ENCODE data around the gene PRKACA.
A peak's percentile ranks its signal among the peaks of the same experiment; 100 is the strongest.

Gene PRKACA

DNA sequence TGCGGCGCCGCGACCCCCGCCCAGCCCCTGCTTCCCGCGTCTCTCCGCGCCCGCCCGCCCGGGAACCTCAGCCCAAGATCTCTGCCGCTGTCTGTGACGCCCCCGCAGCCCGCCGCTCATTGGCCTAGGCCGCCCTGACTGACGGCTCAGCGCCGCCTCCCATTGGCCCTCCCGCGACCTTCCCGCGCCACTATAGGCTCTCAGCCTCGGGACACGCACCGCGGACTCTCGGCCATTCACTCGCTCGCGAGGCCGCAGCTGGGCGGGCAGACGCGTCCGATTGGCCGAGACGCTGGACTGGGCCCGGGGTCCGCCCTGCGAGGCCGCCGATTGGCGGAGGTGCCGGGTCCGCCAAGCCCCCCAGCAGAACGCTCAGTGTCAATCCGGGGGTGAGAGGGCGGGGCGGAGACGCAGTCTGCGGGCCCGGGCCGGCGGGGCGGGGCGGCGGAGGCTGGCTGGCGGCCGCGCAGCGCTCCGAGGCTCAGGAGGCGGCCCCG, at the start of gene PRKACA:
PRKACA (minus strand) TSS at position 95 of the 497 bp plus-strand sequence. CDS start 215 bp downstream, outside the sequence.
- ChIA-PET CTCF (no interaction called here), POLR2A (ENCODE audit: low non-redundant PET) (no interaction called here)
- H3K27ac ChIP-seq, result peak within 1 kb of the TSS; percentile 98
- peak; percentile 99 for DNase-seq (ENCODE audit: low spot score)
- TF ChIP-seq, protein P1, sequence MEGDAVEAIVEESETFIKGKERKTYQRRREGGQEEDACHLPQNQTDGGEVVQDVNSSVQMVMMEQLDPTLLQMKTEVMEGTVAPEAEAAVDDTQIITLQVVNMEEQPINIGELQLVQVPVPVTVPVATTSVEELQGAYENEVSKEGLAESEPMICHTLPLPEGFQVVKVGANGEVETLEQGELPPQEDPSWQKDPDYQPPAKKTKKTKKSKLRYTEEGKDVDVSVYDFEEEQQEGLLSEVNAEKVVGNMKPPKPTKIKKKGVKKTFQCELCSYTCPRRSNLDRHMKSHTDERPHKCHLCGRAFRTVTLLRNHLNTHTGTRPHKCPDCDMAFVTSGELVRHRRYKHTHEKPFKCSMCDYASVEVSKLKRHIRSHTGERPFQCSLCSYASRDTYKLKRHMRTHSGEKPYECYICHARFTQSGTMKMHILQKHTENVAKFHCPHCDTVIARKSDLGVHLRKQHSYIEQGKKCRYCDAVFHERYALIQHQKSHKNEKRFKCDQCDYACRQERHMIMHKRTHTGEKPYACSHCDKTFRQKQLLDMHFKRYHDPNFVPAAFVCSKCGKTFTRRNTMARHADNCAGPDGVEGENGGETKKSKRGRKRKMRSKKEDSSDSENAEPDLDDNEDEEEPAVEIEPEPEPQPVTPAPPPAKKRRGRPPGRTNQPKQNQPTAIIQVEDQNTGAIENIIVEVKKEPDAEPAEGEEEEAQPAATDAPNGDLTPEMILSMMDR (conservative IDR thresholded peaks at IDR 0.05; ENCODE audit: low read depth), result no peak

DNA sequence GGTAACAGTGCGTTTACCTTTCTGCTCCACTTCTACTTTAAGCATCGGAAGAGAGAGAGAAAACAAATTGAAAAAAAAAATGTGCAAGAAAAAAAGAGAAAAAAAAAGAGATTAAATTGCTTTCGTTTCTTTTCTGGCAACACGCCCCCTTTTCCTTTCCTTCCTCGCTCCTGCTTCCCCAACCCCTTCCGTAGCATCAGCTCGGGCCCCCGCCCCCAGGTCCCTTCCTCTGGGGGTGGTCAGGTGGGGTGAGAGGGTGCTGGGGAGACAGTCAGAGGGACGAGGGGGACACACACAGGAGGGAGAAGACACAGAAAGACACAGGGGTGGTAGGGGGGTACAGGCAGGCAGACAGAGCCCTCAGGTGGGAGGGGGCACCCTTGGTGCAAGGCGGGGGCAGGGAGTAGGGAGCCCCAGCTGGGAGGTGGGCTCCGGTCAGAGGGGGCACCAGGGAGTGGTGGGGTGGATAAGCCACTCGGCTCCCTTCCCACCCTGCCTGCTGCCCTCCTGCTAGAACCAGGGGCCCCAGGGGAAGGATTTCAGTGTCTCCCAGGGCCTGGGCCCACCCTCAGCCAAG, 49.5 kb upstream of the PRKACA start:
- no peak for DNase-seq (ENCODE audit: low spot score)
- CTCF ChIA-PET, result no interaction called here
- POLR2A ChIA-PET (ENCODE audit: low non-redundant PET), result no interaction called here
- TF ChIP-seq, protein P1 (conservative IDR thresholded peaks at IDR 0.05; ENCODE audit: low read depth), result no peak
- no peak overlapping the region for H3K27ac ChIP-seq

DNA sequence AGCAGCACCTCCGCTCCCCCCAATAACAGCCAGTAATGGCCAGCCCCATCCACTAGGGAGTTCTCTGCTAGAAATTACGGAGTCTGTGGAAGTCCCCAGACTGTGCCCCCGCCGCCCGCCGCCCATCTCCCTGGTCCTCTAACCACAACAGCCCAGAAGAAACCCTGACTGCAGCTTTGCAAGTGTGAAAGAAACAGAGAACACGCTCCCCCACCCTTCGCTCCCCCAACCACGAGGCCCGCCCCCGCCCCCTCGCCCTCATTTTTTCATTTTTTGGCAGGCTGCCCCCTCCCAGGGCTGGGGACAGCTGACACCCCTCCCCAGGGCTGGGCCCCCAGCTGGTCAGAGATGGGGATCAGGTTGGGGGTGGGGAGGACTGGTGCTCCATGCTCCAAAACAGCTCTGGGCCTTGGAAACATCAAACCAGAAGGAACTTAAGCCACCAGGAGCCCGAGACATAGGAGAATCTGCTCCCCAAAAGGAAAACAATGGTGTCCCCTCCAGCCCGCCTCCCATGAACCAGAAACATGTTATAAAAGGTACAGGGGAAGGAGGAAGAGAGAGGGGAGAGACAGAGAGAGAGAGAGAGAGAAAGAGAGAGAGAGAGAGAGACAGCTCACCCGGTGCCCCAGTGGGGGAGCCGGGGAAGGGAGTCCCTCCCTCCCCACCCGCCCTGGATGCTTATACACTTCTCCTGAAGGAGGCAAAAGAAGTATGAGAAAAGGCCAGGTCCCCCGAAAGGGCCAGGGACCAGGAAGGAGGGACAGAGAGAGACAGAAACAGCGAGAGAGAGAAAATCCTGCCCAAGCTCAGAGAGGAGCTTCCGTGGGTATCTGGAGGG, 48.6 kb upstream of the PRKACA start:
- TF ChIP-seq, protein P1 (conservative IDR thresholded peaks at IDR 0.05; ENCODE audit: low read depth), result no peak
- no peak for DNase-seq (ENCODE audit: low spot score)
- no peak overlapping the region for H3K27ac ChIP-seq
- POLR2A ChIA-PET (ENCODE audit: low non-redundant PET), result no interaction called here
- CTCF ChIA-PET, result interaction anchor here (0.7 kb wide), 1 partner anchor 10 kb away, joined by 3 read pairs; no protein-coding TSS in a partner anchor

DNA sequence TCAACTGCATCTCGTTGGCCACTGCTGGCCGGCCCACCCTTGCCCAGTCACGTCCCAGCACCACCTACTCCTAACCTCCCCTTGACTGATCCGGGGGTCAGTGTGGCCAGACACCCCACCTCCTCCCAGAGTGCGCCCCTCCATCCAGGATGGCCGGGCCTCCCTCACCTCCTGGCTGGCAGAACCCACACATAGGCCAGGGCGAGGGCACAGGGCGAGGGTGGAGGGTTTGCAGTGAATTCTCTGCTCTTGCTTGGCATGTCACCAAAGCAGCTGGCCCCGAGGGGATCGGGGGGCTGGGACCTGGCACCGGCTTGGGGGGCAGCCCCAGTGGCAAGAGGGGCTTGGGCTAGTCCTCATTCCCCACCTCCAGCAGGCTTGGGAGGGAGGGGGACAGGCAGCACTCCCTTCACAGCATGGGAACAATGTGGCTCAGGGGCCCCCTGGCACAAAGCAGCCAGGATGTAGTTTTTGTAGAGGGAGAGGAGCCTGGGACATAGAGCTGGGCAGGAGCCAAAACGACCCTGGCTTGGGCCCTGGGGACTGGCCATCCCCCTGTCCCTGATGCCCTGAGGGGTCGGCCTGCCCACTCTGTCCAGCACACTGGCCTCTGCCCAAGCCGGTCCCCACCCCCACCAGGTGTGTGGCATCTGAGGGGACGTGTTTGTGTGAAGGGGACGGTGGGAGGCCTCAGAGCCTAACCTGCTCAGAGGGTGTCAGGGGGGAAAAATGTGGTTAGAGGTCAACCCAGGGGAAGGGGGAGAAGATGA, 47.3 kb upstream of the PRKACA start:
- H3K27ac ChIP-seq, result no peak overlapping the region
- ChIA-PET POLR2A (ENCODE audit: low non-redundant PET) (no interaction called here), CTCF (no interaction called here)
- TF ChIP-seq, protein P1 (conservative IDR thresholded peaks at IDR 0.05; ENCODE audit: low read depth), result no peak
- DNase-seq (ENCODE audit: low spot score), result no peak

DNA sequence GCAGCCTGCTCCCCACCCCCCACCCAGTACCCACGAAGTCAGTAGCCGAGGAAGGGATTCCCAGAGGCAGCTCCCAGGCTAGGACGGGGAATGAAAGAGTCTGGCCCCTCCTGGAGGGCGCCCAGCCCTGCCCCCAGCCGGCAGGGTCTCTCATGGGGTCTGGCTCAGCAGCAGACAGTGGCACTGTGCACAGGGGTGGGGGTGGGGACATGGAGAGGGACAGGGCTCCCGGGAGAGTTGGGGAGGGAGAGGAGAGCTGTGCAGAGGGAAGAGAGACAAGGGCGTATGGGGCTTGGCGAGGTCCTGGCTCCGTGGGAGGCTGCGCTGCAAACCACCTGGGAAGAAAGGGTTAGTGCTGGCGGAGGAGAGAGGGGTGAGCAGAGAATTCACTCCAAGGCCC, 46.5 kb upstream of the PRKACA start:
- POLR2A ChIA-PET (ENCODE audit: low non-redundant PET), result no interaction called here

DNA sequence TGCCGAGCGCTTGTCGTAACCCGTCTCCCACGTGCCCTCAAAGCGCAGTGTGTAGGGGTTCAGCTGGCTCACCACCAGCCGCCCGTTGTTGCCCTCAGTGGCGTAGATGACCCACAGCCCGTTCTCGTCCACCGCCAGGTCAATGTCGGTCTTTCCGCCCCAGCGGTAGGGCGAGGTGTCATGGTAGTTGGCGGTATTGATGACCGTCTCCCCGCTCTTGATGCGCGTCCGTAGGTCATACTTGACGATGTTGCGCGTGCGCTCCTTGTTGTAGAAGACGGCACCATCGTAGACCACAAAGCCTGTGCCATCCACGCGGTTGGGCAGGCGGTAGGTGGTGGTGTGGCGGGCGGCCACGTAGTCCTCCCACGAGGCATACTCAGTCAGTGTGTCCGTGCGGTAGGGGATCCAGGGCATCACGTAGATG, 45.3 kb upstream of the PRKACA start:
- H3K27ac ChIP-seq, result no peak overlapping the region
- TF ChIP-seq, protein P1 (conservative IDR thresholded peaks at IDR 0.05; ENCODE audit: low read depth), result no peak
- ChIA-PET CTCF (no interaction called here), POLR2A (ENCODE audit: low non-redundant PET) (no interaction called here)
- DNase-seq (ENCODE audit: low spot score), result no peak

More for the DNA sequence above, 46.5 kb upstream of the PRKACA start:
- no peak overlapping the region for H3K27ac ChIP-seq
- TF ChIP-seq, protein P1 (conservative IDR thresholded peaks at IDR 0.05; ENCODE audit: low read depth), result no peak
- CTCF ChIA-PET, result no interaction called here
- no peak for DNase-seq (ENCODE audit: low spot score)

Data from RWPE1 (cell line).